IMR-90 (cell line): Measurements from ENCODE around the gene RPUSD2. TPM values are rescaled to one million over a fixed set of nuclear protein-coding genes. Genes with fewer than 3 reads are reported as not detected.
"Not testable (repeated sequence)": the region's sequence is repeated elsewhere in the genome, so short reads cannot be mapped to it uniquely, and the experiment has no call there.

Experiments used
- ATAC-seq: fragments of 200-7000 bp; cut with Tn5 transposase; 2 replicates; pipeline ENCODE4 v1.9.1; 2020; ENCODE audit warnings: low read depth, mild to moderate bottlenecking, moderate library complexity
- BruUV-seq: library from RNA; stranded (reverse); fragments of 400-500 nt; replicated peaks from 2 replicates; lab custom pipeline; 2021; lab: Mats Ljungman, UMichigan
- CTCF ChIA-PET: fragments of 300-600 bp; formaldehyde crosslinking; extraction: SDS; loops from one replicate; lab custom pipeline; 2021; ENCODE audit warnings: antibody characterized with exemption; lab: Yijun Ruan, JAX
- POLR2A ChIA-PET: fragments of 300-600 bp; sonication (Branson Sonifier 250); formaldehyde crosslinking; loops from one replicate; lab custom pipeline; 2022; ENCODE audit warnings: antibody characterized with exemption; ENCODE audit not compliant: unreplicated experiment; lab: Charles Lee
- DNase-seq: peaks from one replicate; pipeline ENCODE4 v3.0.0; 2013
- H2AFZ ChIP-seq: replicated peaks from 2 replicates; pipeline ENCODE3; 2013; ENCODE audit warnings: low read length, mild to moderate bottlenecking; ENCODE audit not compliant: poor library complexity
- H2AK5ac ChIP-seq: 2 replicates; pipeline ENCODE4 v1.6.1; 2013; ENCODE audit warnings: low read depth, low read length, inconsistent platforms
- H2AK9ac ChIP-seq: replicated peaks from 2 replicates; pipeline ENCODE3; 2013; ENCODE audit warnings: mild to moderate bottlenecking, low read depth, low read length, moderate library complexity; ENCODE audit not compliant: poor library complexity
- H2BK120ac ChIP-seq: 2 replicates; pipeline ENCODE4 v1.6.1; 2013; ENCODE audit warnings: low read depth, low read length, inconsistent platforms
- H2BK15ac ChIP-seq: 3 replicates; pipeline ENCODE4 v1.6.1; 2013; ENCODE audit warnings: low read depth, low read length, inconsistent platforms
- H2BK20ac ChIP-seq: 2 replicates; pipeline ENCODE4 v1.6.1; 2013; ENCODE audit warnings: low read depth, mild to moderate bottlenecking, inconsistent platforms, low read length, moderate library complexity
- H2BK5ac ChIP-seq: 2 replicates; pipeline ENCODE4 v1.6.1; 2013; ENCODE audit warnings: mild to moderate bottlenecking, low read depth, low read length, inconsistent platforms; ENCODE audit not compliant: poor library complexity, severe bottlenecking
- H3K14ac ChIP-seq: replicated peaks from 2 replicates; pipeline ENCODE4 v1.6.1; 2013; ENCODE audit warnings: low read depth, low read length, inconsistent platforms
- H3K18ac ChIP-seq: 2 replicates; pipeline ENCODE4 v1.6.1; 2013; ENCODE audit warnings: low read depth, low read length, control low read depth
- H3K23ac ChIP-seq: 2 replicates; pipeline ENCODE4 v1.6.1; 2013; ENCODE audit warnings: low read depth, low read length, inconsistent platforms
- H3K27ac ChIP-seq: 2 replicates; pipeline ENCODE4 v1.5.1; 2013; ENCODE audit warnings: mild to moderate bottlenecking, control low read depth, low read length; ENCODE audit not compliant: insufficient read depth
- H3K27me3 ChIP-seq: 2 replicates; pipeline ENCODE4 v1.6.1; 2013; ENCODE audit warnings: low read length; ENCODE audit not compliant: control insufficient read depth, insufficient read depth
- H3K36me3 ChIP-seq: 2 replicates; pipeline ENCODE4 v1.6.1; 2013; ENCODE audit warnings: low read length, mixed read lengths; ENCODE audit not compliant: control insufficient read depth, insufficient read depth
- H3K4ac ChIP-seq: 2 replicates; pipeline ENCODE4 v1.6.1; 2013; ENCODE audit warnings: low read depth, low read length, inconsistent platforms
- H3K4me1 ChIP-seq: 2 replicates; pipeline ENCODE4 v1.6.1; 2013; ENCODE audit warnings: low read length, mixed read lengths; ENCODE audit not compliant: control insufficient read depth, insufficient read depth
- H3K4me2 ChIP-seq: 2 replicates; pipeline ENCODE4 v1.6.1; 2013; ENCODE audit warnings: low read depth, mild to moderate bottlenecking, control low read depth, low read length, moderate library complexity
- H3K4me3 ChIP-seq: 2 replicates; pipeline ENCODE4 v1.5.1; 2013; ENCODE audit warnings: low read depth, mild to moderate bottlenecking, control low read depth, low read length, moderate library complexity; ENCODE audit not compliant: insufficient read depth
- H3K56ac ChIP-seq: 2 replicates; pipeline ENCODE4 v1.6.1; 2013; ENCODE audit warnings: low read length, inconsistent platforms; ENCODE audit not compliant: insufficient read depth; ENCODE audit errors: extremely low read depth
- H3K79me1 ChIP-seq, 2 experiments: 2 replicates each; pipeline ENCODE4 v1.6.1; 2013; ENCODE audit warnings: low read length in 2 of 2, inconsistent platforms in 1 of 2, low read depth in 1 of 2
- H3K9ac ChIP-seq: 2 replicates; pipeline ENCODE4 v1.6.1; 2013; ENCODE audit warnings: low read depth, low read length, control low read depth
- H3K9me1 ChIP-seq: 2 replicates; pipeline ENCODE4 v1.6.1; 2013; ENCODE audit warnings: low read length, inconsistent platforms; ENCODE audit not compliant: insufficient read depth
- H3K9me3 ChIP-seq: 2 replicates; pipeline ENCODE4 v1.6.1; 2013; ENCODE audit warnings: low read length; ENCODE audit not compliant: control insufficient read depth, insufficient read depth
- H4K20me1 ChIP-seq: 2 replicates; pipeline ENCODE4 v1.6.1; 2013; ENCODE audit warnings: low read length, inconsistent platforms; ENCODE audit not compliant: insufficient read depth
- H4K5ac ChIP-seq: 2 replicates; pipeline ENCODE4 v1.6.1; 2013; ENCODE audit warnings: mild to moderate bottlenecking, low read depth, low read length, control low read depth
- H4K8ac ChIP-seq, 2 experiments: 2 replicates each; pipeline ENCODE4 v1.6.1; 2013; ENCODE audit warnings: low read depth in 2 of 2, low read length in 2 of 2, control low read depth in 1 of 2, inconsistent platforms in 1 of 2
- H4K91ac ChIP-seq: 2 replicates; pipeline ENCODE4 v1.6.1; 2013; ENCODE audit warnings: low read depth, low read length, inconsistent platforms; ENCODE audit not compliant: insufficient read depth
- WGBS, 2 experiments: methylation state at CpG; one replicate each; pipeline versions ENCODE4 v1.1.5 to v1.1.7; 2013; ENCODE audit warnings: missing lambda C conversion rate in 2 of 2; ENCODE audit not compliant: insufficient read length in 1 of 2; ENCODE audit errors: extremely low coverage in 2 of 2; 5-methylcytosine and 5-hydroxymethylcytosine counted together
- dilution Hi-C: fragments of 300-500 bp; cut with HindIII; formaldehyde crosslinking; loops from one replicate; pipeline ENCODE4 v1.14.3; 2018; ENCODE audit warnings: low sequenced_read_pairs; ENCODE audit not compliant: unreplicated experiment
- in situ Hi-C: fragments of 300-500 bp; cut with MboI; formaldehyde crosslinking; loops from 3 replicates; pipeline ENCODE4 v1.14.3; 2019; ENCODE audit warnings: low sequenced_read_pairs, inconsistent platforms, mixed read lengths
- intact Hi-C: fragments of 100-400 bp; cut with micrococcal nuclease; formaldehyde crosslinking; loops from 2 replicates; pipeline ENCODE4 v1.10.0; 2022
- polyA plus RNA-seq, 3 experiments: library from polyadenylated mRNA; depleted of rRNA; stranded (reverse); fragments of >200 nt; gene quantifications; 2 replicates each; pipeline ENCODE4 v1.2.3, GENCODE V29; 2012; ENCODE audit warnings: low replicate concordance in 1 of 3
- total RNA-seq: library from RNA; depleted of rRNA; stranded (reverse); fragments of >200 nt; gene quantifications from 2 replicates; pipeline ENCODE4 v1.2.3, GENCODE V29; 2012

Gene RPUSD2
- total and polyA plus RNA-seq, 2 of the 4 experiments (the other 2 are of a cell fraction): 7.4 to 13.4 TPM

- H2AK9ac ChIP-seq, H4K5ac ChIP-seq, H2AK5ac ChIP-seq, in situ Hi-C loops, DNase-seq, H4K8ac ChIP-seq, dilution Hi-C loops, H2BK120ac ChIP-seq, H3K27ac ChIP-seq, H3K4me3 ChIP-seq, POLR2A ChIA-PET, H2BK15ac ChIP-seq, H4K91ac ChIP-seq, CTCF ChIA-PET, BruUV-seq, H4K20me1 ChIP-seq, H3K9me1 ChIP-seq, H3K23ac ChIP-seq, H3K4ac ChIP-seq, H3K4me2 ChIP-seq, H3K4me1 ChIP-seq, H3K14ac ChIP-seq, H3K56ac ChIP-seq, intact Hi-C loops, H3K9ac ChIP-seq, H2BK5ac ChIP-seq, ATAC-seq, H3K27me3 ChIP-seq, H2BK20ac ChIP-seq, H3K9me3 ChIP-seq, H3K18ac ChIP-seq, H2AFZ ChIP-seq: not testable (repeated sequence)
- Histone ChIP-seq H3K36me3 (peaks cover 12% of the 10 kb centered on the region), H3K79me1 (peaks cover 5 to 15% of the 10 kb centered on the region in 2 experiments)
- no CpG with 5 or more reads among the region's 5 CpGs for WGBS, 2 experiments
Observed at GRCh38 chr15:40576914-40577313, 7.8 kb downstream of the RPUSD2 start.
